Gastrocnemius medialis (tissue), 4 donors: ENCODE results near the gene KNDC1.

Experiments used
- CTCF ChIP-seq, 5 experiments: fragments of 450-650 bp in 3 of 5; fragments of 200-600 bp in 2 of 5; sonication (generic) in 2 of 5; IDR thresholded peaks in 4 of 5; conservative IDR thresholded peaks in 1 of 5; 1 replicate in 4 of 5; 2 replicates in 1 of 5; pipeline ENCODE4 v1.5.1; 2016 to 2019; ENCODE audit warnings: antibody characterized with exemption in 5 of 5, mild to moderate bottlenecking in 3 of 5, moderate library complexity in 3 of 5
- POLR2A ChIP-seq, 2 donors: fragments of 450-650 bp; IDR thresholded peaks; one replicate each; pipeline ENCODE4 v1.6.1; 2017; ENCODE audit warnings: antibody characterized with exemption in 2 of 2, mild to moderate bottlenecking in 2 of 2, moderate library complexity in 2 of 2

GRCh38 chr10:133211141-133211830 lies 51.3 kb downstream of the KNDC1 start:
- TF ChIP-seq POLR2A (IDR thresholded peaks at IDR 0.05), result no peak
- no peak for TF ChIP-seq CTCF (IDR thresholded peaks at IDR 0.05 in 4 of 5, conservative IDR thresholded peaks at IDR 0.05 in 1 of 5)
